ENCODE data around the gene ING5.

ING5 gene

GRCh38 chr2:241752689-241753276 lies 50.9 kb downstream of the ING5 start:
- Histone ChIP-seq H3K27me3 (no peaks in the 10 kb centered on the region), H3K4me3 (ENCODE audit: low read depth in 1 of 2, low read length in 1 of 2) (no peak overlapping the region), H3K4me1 (ENCODE audit: control insufficient read depth in 1 of 2, insufficient read depth in 1 of 2, low read depth in 1 of 2, low read length in 1 of 2) (no peaks in the 10 kb centered on the region), H3K36me3 (peaks cover 85% of the 10 kb centered on the region), H3K9me3 (no peaks in the 10 kb centered on the region), H3K27ac (no peak overlapping the region)
- no peak for TF ChIP-seq CTCF (IDR thresholded peaks at IDR 0.05)

- no peak overlapping the region for H3K27ac ChIP-seq
- no peak overlapping the region for H3K4me3 ChIP-seq (ENCODE audit: low read depth in 1 of 2, low read length in 1 of 2)
- H3K4me1 ChIP-seq (ENCODE audit: control insufficient read depth in 1 of 2, insufficient read depth in 1 of 2, low read depth in 1 of 2, low read length in 1 of 2) = no peaks in the 10 kb centered on the region
- H3K36me3 ChIP-seq = peaks cover 87% of the 10 kb centered on the region
- H3K9me3 ChIP-seq = no peaks in the 10 kb centered on the region
- TF ChIP-seq CTCF (IDR thresholded peaks at IDR 0.05) = no peak
- H3K27me3 ChIP-seq = no peaks in the 10 kb centered on the region
Measured at GRCh38 chr2:241753493-241753892, 51.7 kb downstream of the ING5 start.

- H3K4me1 ChIP-seq (ENCODE audit: control insufficient read depth in 1 of 2, insufficient read depth in 1 of 2, low read depth in 1 of 2, low read length in 1 of 2) = no peaks in the 10 kb centered on the region
- no peak for TF ChIP-seq CTCF (IDR thresholded peaks at IDR 0.05)
- H3K9me3 ChIP-seq = no peaks in the 10 kb centered on the region
- H3K27me3 ChIP-seq = no peaks in the 10 kb centered on the region
- H3K36me3 ChIP-seq = peaks cover 84% of the 10 kb centered on the region
- H3K4me3 ChIP-seq (ENCODE audit: low read depth in 1 of 2, low read length in 1 of 2) = no peak overlapping the region
- no peak overlapping the region for H3K27ac ChIP-seq
Measured at GRCh38 chr2:241754042-241754441, 52.2 kb downstream of the ING5 start.

- no peak for TF ChIP-seq CTCF (IDR thresholded peaks at IDR 0.05)
- Histone ChIP-seq H3K4me1 (ENCODE audit: control insufficient read depth in 1 of 2, insufficient read depth in 1 of 2, low read depth in 1 of 2, low read length in 1 of 2) (no peaks in the 10 kb centered on the region), H3K9me3 (no peaks in the 10 kb centered on the region), H3K27ac (no peak overlapping the region), H3K27me3 (no peaks in the 10 kb centered on the region), H3K36me3 (peaks cover 78% of the 10 kb centered on the region), H3K4me3 (ENCODE audit: low read depth in 1 of 2, low read length in 1 of 2) (no peak overlapping the region)
Measured at GRCh38 chr2:241755166-241755565, 53.3 kb downstream of the ING5 start.

DNA sequence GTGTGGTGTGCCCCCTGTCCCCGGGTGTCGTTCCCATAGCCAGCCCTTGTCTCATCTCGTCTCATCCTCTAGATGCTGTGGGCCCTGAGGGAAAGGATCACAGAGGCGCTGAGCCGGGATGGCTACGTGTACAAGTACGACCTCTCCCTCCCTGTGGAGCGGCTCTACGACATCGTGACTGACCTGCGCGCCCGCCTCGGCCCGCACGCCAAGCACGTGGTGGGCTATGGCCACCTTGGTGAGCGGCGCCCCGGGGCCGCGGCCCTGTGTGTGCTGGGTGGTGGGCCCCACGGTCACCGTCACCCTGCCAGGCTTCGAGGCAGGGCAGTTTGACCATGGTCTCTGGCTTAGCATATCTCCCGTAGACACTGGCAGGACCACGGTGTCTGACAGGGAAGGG lies 53.9 kb downstream of the ING5 start:
- Histone ChIP-seq H3K27me3 (no peaks in the 10 kb centered on the region), H3K9me3 (no peaks in the 10 kb centered on the region), H3K4me1 (ENCODE audit: control insufficient read depth in 1 of 2, insufficient read depth in 1 of 2, low read depth in 1 of 2, low read length in 1 of 2) (no peaks in the 10 kb centered on the region), H3K36me3 (peaks cover 77% of the 10 kb centered on the region), H3K27ac (no peak overlapping the region), H3K4me3 (ENCODE audit: low read depth in 1 of 2, low read length in 1 of 2) (no peak overlapping the region)
- TF ChIP-seq CTCF (IDR thresholded peaks at IDR 0.05) = no peak

Measured in neutrophil (primary cell).